GM10248 (cell line): ENCODE data around the gene EPHA4.

ENCODE experiments used
- CTCF ChIA-PET: fragments of 300-600 bp; sonication (Branson Sonifier 250); formaldehyde crosslinking; extraction: SDS; loops from one replicate; lab custom pipeline; 2021; ENCODE audit warnings: antibody characterized with exemption; lab: Yijun Ruan, JAX
- POLR2A ChIA-PET: fragments of 350-650 bp; sonication (Branson Sonifier 250); formaldehyde crosslinking; extraction: SDS; loops from one replicate; lab custom pipeline; 2020; ENCODE audit warnings: antibody characterized with exemption; lab: Yijun Ruan, JAX
- DNase-seq: peaks from one replicate; pipeline ENCODE4 v3.0.0; 2012; ENCODE audit errors: extremely low spot score
- CTCF ChIP-seq: IDR thresholded peaks from 2 replicates; pipeline ENCODE4 v1.5.1; 2012; ENCODE audit warnings: mild to moderate bottlenecking, low read depth; ENCODE audit errors: extremely low read depth, missing control alignments, control extremely low read depth

EPHA4 gene

DNA sequence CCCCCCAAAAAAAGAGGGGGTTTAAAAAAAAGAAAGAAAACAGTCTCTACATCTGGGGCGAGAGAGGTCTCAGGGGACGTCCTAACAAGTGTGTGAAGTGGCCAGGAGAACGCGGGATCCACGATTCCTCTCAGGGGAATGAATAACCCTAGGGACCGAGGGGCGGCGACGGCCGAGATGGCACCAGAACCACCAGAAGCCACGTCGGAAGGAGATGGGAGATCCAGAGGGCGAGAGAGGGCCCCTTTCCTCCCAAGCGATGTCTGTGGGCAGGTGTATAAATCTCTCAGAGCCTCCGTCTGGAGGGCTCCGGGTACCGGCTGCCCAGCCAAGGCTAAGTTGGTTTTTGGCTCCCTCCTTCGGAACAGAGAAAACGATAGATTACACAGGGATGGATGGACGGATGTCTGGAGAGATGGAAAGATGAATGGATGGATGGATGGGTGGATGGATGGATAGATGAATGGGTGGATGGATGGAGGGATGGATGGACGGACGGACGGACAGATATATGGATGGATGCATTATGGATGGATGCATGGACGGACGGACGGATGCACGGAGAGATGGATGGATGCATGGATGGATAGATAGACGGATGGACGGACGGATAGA is 1.7 kb downstream of the EPHA4 start:
- CTCF ChIA-PET, result no interaction called here
- TF ChIP-seq CTCF, result no peak
- POLR2A ChIA-PET, result no interaction called here
- peak; percentile 18 for DNase-seq

GRCh38 chr2:221569871-221570270 is 2.2 kb downstream of the EPHA4 start:
- no peak for DNase-seq
- CTCF ChIA-PET, result no interaction called here
- POLR2A ChIA-PET, result no interaction called here
- TF ChIP-seq CTCF, result no peak

- ChIA-PET POLR2A (no interaction called here), CTCF (no interaction called here)
- no peak for TF ChIP-seq CTCF
- no peak for DNase-seq
Measured at GRCh38 chr2:221569425-221569845, 2.7 kb downstream of the EPHA4 start.

GRCh38 chr2:221568299-221568698 is 3.8 kb downstream of the EPHA4 start:
- CTCF ChIA-PET, result no interaction called here
- TF ChIP-seq CTCF, result no peak
- POLR2A ChIA-PET, result no interaction called here
- no peak for DNase-seq

DNA sequence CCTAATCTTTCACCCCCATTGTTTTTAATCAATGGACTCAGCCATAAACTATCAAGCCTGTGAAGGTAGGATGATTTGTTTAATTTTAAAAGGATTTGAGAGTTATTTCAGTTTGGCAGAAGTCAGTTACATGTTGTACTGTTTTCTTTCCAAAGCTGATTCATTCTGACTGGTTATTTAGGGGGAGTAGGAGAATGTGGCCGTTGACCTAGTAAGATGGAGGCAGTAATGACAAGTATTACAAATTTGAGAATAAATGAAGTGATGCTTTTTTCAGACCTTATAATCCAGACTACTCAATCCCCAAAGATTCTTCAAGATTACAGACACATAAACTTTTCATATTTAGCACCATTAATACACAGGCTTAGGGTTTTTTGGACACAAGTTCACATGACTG is 4.3 kb downstream of the EPHA4 start:
- no peak for TF ChIP-seq CTCF
- no peak for DNase-seq
- POLR2A ChIA-PET, result no interaction called here
- CTCF ChIA-PET, result no interaction called here

- ChIA-PET POLR2A (no interaction called here), CTCF (no interaction called here)
- no peak for DNase-seq
- no peak for TF ChIP-seq CTCF
Measured at GRCh38 chr2:221567231-221567760, 4.8 kb downstream of the EPHA4 start.
